ENCODE measurements around the gene RMC1. TPM values are rescaled to one million over a fixed set of nuclear protein-coding genes. Genes with fewer than 3 reads are reported as not detected.

The RMC1 gene
- total and polyA plus RNA-seq, 12 donors, result 12.4 to 29.6 (median 15.7) TPM

DNA sequence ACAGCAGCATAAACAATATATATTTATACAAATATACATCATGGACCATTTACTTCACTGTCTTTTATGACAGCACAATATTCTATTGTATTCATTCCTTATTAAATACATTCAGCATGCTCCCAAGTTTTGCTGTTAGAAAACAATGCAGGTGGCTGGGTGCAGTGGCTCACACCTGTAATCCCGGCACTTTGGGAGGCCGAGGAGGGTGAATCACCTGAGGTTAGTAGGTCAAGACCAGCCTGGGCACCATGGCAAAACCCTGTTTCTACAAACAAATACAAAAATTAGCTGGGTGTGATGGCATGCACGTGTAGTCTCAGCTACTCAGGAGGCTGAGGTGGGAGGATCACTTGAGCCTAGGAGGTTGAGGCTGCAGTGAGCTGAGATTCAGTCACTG is 44.0 kb downstream of the RMC1 start:
- Histone ChIP-seq H3K9me3 (no peaks in the 10 kb centered on the region), H3K4me1 (peaks cover 0 to 7% (median 0%) of the 10 kb centered on the region in 9 donors), H3K4me3 (no peak overlapping the region), H3K27me3 (no peaks in the 10 kb centered on the region), H3K36me3 (peaks cover 0 to 100% (median 33%) of the 10 kb centered on the region in 9 donors), H3K27ac (no peak overlapping the region)
- ATAC-seq, result no peak
- WGBS, 2 donors, result 85 to 88% methylated on average over 3 of the region's 3 CpGs
- DNase-seq, result no peak
- TF ChIP-seq, protein P1, sequence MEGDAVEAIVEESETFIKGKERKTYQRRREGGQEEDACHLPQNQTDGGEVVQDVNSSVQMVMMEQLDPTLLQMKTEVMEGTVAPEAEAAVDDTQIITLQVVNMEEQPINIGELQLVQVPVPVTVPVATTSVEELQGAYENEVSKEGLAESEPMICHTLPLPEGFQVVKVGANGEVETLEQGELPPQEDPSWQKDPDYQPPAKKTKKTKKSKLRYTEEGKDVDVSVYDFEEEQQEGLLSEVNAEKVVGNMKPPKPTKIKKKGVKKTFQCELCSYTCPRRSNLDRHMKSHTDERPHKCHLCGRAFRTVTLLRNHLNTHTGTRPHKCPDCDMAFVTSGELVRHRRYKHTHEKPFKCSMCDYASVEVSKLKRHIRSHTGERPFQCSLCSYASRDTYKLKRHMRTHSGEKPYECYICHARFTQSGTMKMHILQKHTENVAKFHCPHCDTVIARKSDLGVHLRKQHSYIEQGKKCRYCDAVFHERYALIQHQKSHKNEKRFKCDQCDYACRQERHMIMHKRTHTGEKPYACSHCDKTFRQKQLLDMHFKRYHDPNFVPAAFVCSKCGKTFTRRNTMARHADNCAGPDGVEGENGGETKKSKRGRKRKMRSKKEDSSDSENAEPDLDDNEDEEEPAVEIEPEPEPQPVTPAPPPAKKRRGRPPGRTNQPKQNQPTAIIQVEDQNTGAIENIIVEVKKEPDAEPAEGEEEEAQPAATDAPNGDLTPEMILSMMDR (IDR thresholded peaks at IDR 0.05), result no peak
- intact Hi-C loops (cut with DNase I), result no loop called here

GRCh38 chr18:23547846-23548245 is 44.5 kb downstream of the RMC1 start:
- TF ChIP-seq, protein P1 (IDR thresholded peaks at IDR 0.05), result no peak
- Histone ChIP-seq H3K27ac (no peak overlapping the region), H3K27me3 (no peaks in the 10 kb centered on the region), H3K36me3 (peaks cover 0 to 100% (median 33%) of the 10 kb centered on the region in 9 donors), H3K4me1 (peaks cover 0 to 2% (median 0%) of the 10 kb centered on the region in 9 donors), H3K4me3 (no peak overlapping the region), H3K9me3 (no peaks in the 10 kb centered on the region)
- intact Hi-C loops (cut with DNase I), result no loop called here
- 59 to 91% methylated on average over 3 of the region's 3 CpGs for WGBS, 2 donors
- no peak for ATAC-seq
- DNase-seq, result no peak

DNA sequence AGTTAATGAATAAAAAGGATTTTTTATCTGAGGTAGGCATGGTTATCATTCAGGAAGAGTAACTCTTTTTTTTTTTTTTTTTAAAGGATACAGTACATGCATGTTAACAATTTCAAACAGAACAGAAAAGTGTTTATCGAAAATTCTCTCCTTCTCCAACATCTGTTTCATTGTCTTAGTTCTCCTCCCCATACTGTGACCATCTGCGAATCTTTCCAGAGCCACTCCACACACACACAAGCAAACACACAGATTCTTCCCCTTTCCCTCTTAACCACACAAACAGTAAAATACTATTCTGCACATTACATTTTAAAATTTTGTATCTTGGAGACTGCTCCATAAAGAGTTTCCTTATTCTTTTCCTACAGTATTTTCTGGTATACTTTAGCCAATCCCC is 45.0 kb downstream of the RMC1 start:
- H3K4me3 ChIP-seq, result no peak overlapping the region
- peaks cover 0 to 100% (median 35%) of the 10 kb centered on the region in 9 donors for H3K36me3 ChIP-seq
- ATAC-seq (no peak), DNase-seq (no peak)
- no peaks in the 10 kb centered on the region for H3K27me3 ChIP-seq
- H3K27ac ChIP-seq, result no peak overlapping the region
- no peaks in the 10 kb centered on the region for H3K4me1 ChIP-seq
- intact Hi-C loops (cut with DNase I), result no loop called here
- WGBS, 2 donors, result 86 to 92% methylated on average over 2 of the region's 2 CpGs
- TF ChIP-seq, protein P1 (IDR thresholded peaks at IDR 0.05), result no peak
- no peaks in the 10 kb centered on the region for H3K9me3 ChIP-seq

DNA sequence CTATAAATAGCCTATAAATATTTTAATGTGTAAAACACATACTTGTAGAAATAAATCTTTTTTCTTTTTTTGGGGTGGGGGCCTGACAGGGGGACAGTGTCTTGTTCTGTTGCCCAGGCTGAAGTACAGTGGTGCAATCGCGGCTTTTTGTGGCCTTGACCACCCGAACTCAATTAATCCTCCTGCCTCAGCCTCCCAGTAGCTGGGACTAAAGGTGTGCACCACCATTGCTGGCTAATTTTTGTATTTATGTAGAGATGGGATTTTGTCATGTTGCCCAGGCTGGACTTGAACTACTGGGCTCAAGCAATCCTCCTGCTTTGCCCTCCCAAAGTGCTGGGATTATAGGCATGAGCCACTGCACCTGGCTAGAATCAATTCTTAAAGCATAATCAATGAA is 45.4 kb downstream of the RMC1 start:
- DNase-seq (no peak), ATAC-seq (no peak)
- TF ChIP-seq, protein P1 (IDR thresholded peaks at IDR 0.05), result no peak
- intact Hi-C loops (cut with DNase I), result no loop called here
- Histone ChIP-seq H3K36me3 (peaks cover 0 to 100% (median 35%) of the 10 kb centered on the region in 9 donors), H3K4me3 (no peak overlapping the region), H3K27ac (no peak overlapping the region), H3K4me1 (no peaks in the 10 kb centered on the region), H3K9me3 (no peaks in the 10 kb centered on the region), H3K27me3 (no peaks in the 10 kb centered on the region)
- 97 to 100% methylated on average over 3 of the region's 3 CpGs for WGBS, 2 donors

Measured in heart right ventricle (tissue), 16 donors.